HG03175 (cell line): ENCODE results near the gene PTDSS2.

Experiments used
- ATAC-seq: cut with Tn5 transposase; IDR thresholded peaks from one replicate; pipeline ENCODE4 v1.9.1; 2021; ENCODE audit warnings: mild to moderate bottlenecking, moderate library complexity; ENCODE audit not compliant: unreplicated experiment

The PTDSS2 gene

GRCh38 chr11:445765-446588, 4.1 kb upstream of the PTDSS2 start:
- ATAC-seq: no peak

GRCh38 chr11:446891-447290, 3.2 kb upstream of the PTDSS2 start:
- no peak for ATAC-seq

- peak; percentile 49 for ATAC-seq
Observed at GRCh38 chr11:447923-448731, 2.0 kb upstream of the PTDSS2 start.

GRCh38 chr11:450809-451451, 851 bp downstream of the PTDSS2 start:
- no peak for ATAC-seq

- no peak for ATAC-seq
Observed at GRCh38 chr11:451738-452137, 1.7 kb downstream of the PTDSS2 start.

- ATAC-seq: no peak
Observed at GRCh38 chr11:452203-452744, 2.2 kb downstream of the PTDSS2 start.

GRCh38 chr11:452916-453527, 2.9 kb downstream of the PTDSS2 start:
- no peak for ATAC-seq

- ATAC-seq: no peak
Observed at GRCh38 chr11:453564-453963, 3.5 kb downstream of the PTDSS2 start.

- ATAC-seq: no peak
Observed at GRCh38 chr11:454043-454442, 4.0 kb downstream of the PTDSS2 start.

- ATAC-seq: no peak
Observed at GRCh38 chr11:454801-455565, 4.9 kb downstream of the PTDSS2 start.

- no peak for ATAC-seq
Observed at GRCh38 chr11:455566-456147, 5.6 kb downstream of the PTDSS2 start.

- ATAC-seq: no peak
Observed at GRCh38 chr11:456533-456932, 6.5 kb downstream of the PTDSS2 start.

GRCh38 chr11:457111-457760, 7.2 kb downstream of the PTDSS2 start:
- no peak for ATAC-seq

GRCh38 chr11:459511-460220, 9.6 kb downstream of the PTDSS2 start:
- no peak for ATAC-seq

- no peak for ATAC-seq
Observed at GRCh38 chr11:460331-461199, 10.5 kb downstream of the PTDSS2 start.

GRCh38 chr11:461626-462025, 11.5 kb downstream of the PTDSS2 start:
- no peak for ATAC-seq

- ATAC-seq: no peak
Observed at GRCh38 chr11:462107-462890, 12.2 kb downstream of the PTDSS2 start.
